Measurements from ENCODE around the gene TTC6.

The TTC6 gene

DNA sequence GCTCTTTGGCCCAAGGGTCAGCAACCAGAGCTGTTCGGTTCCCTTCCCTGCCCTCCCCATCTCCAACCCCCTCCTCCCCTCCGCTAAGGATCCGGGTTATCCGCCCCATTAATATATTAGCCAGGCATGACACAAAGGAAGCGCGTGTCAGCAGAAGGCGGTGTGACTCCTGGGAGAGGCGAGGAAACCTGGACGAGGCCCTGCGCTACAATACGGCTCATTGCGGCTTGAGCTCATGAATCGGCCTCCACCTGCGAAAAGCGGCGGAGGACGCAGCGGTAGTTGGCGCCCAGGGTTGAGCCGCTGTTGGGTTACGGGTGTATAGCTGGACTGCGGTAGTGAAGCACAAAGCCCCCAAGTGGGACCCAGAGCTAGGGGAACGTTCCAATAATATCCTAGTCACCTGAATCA, 10.3 kb upstream of the TTC6 start:
- DNase-seq (ENCODE audit: low read depth), result no peak

- DNase-seq (ENCODE audit: low read depth), result no peak
Measured at GRCh38 chr14:37585971-37586796, 9.2 kb upstream of the TTC6 start.

GRCh38 chr14:37586797-37587130, 8.7 kb upstream of the TTC6 start:
- no peak for DNase-seq (ENCODE audit: low read depth)

DNA sequence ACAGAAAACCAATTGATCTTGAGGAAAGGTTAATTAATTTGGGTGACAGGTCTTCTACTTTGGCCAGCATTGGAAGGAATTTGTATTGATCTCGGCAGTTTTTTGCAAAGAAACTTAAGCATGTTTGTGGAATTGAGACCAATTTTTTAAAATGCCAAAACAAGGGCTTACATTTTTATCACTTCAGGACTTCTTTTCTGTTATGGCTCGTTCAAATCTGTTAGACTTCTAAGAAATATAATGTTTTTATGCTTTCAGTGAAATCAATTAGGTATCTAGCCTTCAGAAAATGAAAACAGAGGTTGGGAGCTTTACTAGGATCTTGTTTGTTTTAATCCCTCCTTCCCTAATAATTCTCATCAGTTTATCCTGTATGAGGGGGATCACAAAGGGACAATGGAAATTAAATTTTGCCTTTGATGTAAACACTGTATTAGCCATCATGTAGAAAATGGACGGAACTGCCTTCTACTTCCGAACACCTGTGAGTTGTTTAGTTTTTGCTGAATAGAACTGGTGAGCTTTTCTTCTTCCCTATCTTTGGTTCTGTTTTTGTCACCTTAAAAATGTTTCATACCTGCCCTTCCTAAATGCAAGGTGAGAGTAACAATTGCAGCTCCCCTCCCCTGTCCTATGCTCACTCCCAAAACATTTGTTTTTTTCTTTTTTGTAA, 8.2 kb upstream of the TTC6 start:
- no peak for DNase-seq (ENCODE audit: low read depth)

DNA sequence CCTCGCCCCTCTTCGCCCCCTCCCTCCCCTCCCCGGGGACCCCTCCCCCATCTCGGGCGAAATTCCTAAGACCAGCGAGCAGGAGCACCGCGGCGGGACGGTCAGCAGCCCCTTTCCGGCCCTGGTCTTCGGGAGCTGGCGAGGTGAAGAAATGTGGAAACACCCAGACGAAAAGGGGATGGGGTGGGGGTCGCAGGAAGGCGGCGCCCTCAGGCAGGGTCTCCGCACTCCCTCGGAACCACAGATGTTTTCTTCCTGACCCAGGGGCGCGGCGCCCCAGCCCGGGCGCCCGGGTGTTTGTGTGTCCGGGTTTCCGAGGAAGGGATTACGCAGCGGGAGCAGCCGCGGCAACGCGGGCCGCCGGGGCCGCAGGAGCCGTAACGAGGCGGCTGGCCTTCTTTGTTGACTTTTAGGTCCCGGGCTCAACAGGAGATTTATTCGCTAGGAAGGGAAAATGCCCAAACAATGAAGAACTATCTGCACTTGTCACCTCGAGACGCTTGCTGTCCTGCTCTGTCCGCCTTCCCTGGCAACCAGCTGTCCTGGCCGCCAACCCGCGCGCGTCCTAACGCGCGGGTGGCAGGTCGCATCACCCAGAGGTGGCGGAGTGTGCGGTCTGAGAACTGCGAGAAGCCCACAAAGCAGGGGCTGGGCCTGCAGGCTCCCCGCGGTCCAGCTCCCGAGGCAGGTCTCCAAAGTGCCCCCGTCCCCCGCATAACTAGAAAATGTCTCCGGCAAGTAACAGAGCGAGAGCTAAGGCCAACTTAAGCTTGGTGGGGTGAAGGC, 7.4 kb upstream of the TTC6 start:
- DNase-seq (ENCODE audit: low read depth), result no peak

DNA sequence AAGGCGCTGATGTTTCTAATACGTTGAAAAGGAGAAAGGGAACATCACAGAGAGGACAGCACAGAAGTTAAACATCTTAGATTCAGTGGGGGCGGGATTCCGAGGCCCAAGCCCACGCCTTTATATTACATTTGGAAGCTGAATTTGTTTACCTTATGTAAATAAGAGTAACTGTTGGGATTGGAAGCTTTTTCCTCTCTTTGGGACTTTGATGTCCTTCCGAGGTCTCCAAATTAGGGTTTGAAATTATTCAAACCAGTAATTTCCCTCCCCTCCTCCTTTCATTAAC, 6.8 kb upstream of the TTC6 start:
- no peak for DNase-seq (ENCODE audit: low read depth)

- DNase-seq (ENCODE audit: low read depth), result no peak
Measured at GRCh38 chr14:37588956-37589714, 6.3 kb upstream of the TTC6 start.

DNA sequence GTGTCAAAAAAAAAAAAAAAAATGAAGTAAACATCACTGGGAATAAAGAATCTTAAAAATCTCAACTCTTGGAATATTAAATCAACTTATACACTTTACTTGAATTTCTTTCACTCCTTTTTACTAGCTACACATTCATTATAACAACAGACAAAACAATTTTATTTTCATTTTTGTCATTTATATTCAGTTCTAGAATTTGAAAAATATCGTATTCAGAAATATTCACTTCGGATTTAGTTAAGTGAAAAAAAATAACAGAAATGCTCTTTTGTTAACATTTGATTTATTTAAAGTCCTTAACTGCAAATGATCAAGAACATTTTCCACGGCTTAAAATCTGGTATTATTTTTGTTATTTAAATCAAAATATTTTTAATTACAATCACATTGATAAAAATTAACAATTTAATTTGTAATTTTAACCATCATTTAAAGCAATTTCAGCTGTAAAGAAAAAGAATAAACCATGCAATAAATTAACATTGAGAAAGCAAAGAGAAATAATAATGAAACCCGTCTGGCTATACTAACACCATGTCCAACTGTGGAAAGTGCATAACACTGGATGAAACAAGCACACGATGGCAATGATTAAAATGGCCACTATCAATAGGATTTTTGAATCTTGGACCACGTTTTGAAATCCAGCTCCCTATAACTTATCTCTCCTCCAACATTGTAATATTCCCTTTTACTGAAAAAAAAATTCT, 5.6 kb upstream of the TTC6 start:
- no peak for DNase-seq (ENCODE audit: low read depth)

DNA sequence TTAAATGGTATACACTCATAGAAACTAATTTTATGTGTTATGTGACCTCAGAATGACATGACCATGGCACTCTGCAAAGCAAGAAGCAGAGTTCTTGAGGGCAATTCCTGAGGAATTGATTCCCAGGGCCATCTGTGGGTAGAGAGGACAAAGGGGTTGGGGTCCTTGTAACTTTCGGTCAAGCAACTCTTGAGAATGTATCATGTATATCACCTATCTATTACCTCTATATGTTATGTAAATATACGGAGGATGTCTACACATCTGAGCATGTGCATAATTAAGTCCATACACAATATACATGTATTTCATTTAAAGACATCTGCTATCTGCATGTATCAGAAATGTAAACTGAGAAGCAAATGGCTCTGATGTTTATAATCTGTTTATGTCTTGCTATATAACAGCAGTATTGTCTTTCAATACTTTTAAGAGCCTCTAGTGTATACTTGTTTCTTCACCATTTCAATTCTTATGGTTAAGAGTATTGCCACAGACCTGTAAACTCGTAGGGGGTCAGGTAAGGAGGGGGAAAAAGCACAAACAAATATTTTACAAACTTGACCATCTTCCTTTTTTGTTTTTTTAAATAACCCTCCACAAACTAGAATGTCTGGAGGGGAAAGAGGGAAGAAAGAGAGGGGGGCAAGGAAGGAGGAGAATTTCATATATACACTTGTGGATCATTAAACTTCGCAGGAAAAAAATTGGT, 4.8 kb upstream of the TTC6 start:
- DNase-seq (ENCODE audit: low read depth), result no peak

DNA sequence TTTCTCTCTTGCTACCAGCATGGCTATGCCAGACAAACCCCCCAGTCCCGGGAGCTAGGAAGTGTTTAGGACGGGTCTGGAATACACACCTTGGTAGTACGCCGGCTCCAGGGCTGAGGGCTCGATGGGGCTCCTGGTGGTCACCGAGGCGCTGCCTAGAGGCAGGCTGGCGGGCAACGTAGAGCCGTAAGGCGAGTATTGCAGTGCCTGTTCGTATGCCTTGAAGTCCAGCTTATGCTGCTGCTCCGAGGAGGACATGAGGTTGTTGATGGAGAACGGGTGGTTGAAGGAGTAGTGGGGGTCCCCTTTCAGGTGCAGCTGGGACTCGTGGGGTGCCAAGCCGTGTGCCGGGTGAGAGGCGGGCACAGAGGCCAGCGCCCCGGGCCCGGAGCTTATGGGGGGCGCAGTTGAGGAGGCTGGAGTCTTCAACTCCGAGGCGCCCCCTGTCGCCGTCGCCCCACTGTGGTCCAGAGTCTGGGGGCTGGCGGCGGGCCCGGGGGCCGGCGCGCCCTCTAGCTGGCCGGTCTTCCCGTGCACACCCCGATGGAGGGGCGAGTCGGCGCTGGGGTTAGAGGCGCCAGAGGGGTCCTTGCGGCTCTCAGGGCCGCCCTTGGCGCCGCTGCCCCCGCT, 4.0 kb upstream of the TTC6 start:
- DNase-seq (ENCODE audit: low read depth), result no peak

GRCh38 chr14:37591941-37592481, 3.4 kb upstream of the TTC6 start:
- no peak for DNase-seq (ENCODE audit: low read depth)

DNA sequence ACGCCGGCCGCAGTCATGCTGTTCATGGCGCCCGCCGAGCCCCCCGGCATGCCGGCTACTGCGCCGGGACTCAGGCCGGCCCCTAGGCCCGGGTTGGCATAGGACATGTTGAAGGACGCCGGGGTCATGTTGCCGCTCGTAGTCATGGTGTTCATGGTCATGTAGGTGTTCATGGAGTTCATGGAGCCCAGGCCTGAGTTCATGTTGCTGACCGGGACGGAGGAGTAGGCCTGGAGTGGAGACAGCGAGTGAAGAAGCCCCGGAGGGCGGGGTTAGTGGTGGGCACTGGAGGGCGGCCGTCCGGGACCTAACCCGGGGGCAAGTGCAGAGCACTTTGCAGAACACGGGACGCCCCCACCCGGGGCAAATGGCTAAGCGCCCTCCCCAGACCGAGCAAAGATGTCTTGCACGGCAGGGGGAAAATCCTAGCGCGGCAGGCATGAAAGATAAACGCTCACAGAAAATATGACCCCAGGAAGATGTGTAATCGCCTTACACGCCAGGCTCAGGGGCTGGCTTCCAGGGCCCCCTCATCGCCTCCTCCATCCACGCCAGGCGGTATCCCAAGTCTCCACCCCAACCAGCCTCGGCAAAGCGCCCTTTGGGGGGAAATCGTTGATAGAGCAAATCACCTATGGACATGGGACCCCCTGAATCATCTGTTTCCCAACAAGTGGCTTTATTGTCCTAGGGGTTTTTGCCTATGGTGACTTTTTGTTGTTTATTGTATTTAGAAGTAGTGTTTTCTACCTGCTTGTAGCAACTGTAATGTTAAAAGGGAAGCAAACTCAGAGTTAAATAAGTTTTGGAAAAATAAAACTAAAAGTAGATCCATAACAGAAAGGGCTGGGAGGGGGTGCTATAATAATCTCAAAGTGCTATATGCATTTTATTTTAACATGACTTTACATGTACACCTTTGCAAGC, 2.7 kb upstream of the TTC6 start:
- DNase-seq (ENCODE audit: low read depth), result no peak

GRCh38 chr14:37593511-37594237, 1.8 kb upstream of the TTC6 start:
- no peak for DNase-seq (ENCODE audit: low read depth)

DNA sequence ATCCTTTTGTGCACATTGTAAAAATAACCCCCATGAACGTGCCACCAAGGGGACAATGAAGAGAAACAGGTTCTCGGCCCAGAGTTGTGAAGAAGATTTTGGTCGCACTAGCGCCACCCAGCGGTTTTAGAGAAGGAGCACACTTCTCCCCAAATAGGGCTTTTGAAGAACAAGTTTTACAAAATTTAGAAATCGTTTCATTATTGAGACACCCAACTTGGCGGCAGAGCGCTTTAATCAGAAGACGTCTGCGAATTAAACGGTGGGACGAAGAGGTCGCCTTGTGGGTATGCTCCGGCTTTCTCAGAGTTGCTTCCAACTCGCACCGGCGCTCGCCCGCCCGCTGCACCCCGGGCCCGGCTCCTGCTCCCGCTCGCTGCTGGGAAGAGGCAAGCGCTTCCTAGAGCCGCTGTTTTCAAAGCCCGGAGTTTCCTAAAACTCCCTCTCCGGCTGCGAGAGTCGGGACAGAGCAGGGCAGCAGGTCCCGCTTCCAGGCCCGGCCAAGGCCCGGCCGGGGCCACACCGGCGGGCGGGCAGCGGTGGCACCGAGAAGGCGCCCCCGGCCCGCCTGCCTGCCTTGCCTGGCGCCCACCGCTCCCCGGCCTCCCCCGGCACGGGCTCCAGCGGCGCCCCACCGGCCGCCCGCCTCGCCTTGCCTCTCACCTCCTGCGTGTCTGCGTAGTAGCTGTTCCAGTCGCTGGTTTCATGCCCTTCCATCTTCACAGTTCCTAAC, 1.0 kb upstream of the TTC6 start:
- DNase-seq (ENCODE audit: low read depth), result peak; percentile 63

GRCh38 chr14:37595809-37596621, 586 bp downstream of the TTC6 start:
- no peak for DNase-seq (ENCODE audit: low read depth)

GRCh38 chr14:37596790-37597472, 1.5 kb downstream of the TTC6 start:
- DNase-seq (ENCODE audit: low read depth), result no peak

Measured in fibroblast of the conjunctiva (primary cell).